ENCODE results near the gene RXYLT1.

Gene RXYLT1

DNA sequence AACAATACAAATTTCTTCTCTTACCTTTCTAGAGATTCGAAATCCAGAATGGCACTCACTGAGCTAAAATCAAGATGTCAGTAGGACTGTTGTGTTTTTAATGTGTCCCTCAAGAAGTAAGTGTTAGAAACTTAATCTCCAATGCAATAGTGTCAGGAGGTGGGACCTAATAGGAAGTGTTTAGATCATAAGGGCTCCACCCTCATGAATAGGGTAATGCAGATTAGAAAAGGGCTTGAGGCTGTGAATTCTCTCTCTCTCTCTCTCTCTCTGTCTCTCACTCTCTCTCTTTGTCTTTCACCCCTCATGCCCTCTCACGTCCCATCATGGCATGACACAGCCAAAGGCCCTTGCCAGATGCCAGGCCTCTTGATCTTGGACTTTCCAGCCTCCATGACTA, 49.2 kb downstream of the RXYLT1 start:
- no peaks in the 10 kb centered on the region for H4K20me1 ChIP-seq (ENCODE audit: insufficient read depth)
- H3K36me3 ChIP-seq (ENCODE audit: insufficient read depth) = no peaks in the 10 kb centered on the region
- no peak overlapping the region for H2AFZ ChIP-seq (ENCODE audit: low read depth)
- no peak overlapping the region for H3K4me2 ChIP-seq
- H3K4me3 ChIP-seq (IDR thresholded peaks at IDR 0.05; ENCODE audit: insufficient read depth, low read depth, low read length) = no peak overlapping the region
- H3K9ac ChIP-seq = no peak overlapping the region
- H3K79me2 ChIP-seq (ENCODE audit: insufficient read depth, low read depth) = no peaks in the 10 kb centered on the region
- no peak overlapping the region for H3K27ac ChIP-seq
- H3K27me3 ChIP-seq (ENCODE audit: insufficient read depth, low read depth) = no peaks in the 10 kb centered on the region
- TF ChIP-seq, protein P1, sequence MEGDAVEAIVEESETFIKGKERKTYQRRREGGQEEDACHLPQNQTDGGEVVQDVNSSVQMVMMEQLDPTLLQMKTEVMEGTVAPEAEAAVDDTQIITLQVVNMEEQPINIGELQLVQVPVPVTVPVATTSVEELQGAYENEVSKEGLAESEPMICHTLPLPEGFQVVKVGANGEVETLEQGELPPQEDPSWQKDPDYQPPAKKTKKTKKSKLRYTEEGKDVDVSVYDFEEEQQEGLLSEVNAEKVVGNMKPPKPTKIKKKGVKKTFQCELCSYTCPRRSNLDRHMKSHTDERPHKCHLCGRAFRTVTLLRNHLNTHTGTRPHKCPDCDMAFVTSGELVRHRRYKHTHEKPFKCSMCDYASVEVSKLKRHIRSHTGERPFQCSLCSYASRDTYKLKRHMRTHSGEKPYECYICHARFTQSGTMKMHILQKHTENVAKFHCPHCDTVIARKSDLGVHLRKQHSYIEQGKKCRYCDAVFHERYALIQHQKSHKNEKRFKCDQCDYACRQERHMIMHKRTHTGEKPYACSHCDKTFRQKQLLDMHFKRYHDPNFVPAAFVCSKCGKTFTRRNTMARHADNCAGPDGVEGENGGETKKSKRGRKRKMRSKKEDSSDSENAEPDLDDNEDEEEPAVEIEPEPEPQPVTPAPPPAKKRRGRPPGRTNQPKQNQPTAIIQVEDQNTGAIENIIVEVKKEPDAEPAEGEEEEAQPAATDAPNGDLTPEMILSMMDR (conservative IDR thresholded peaks at IDR 0.05; ENCODE audit: low read depth, low read length) = no peak
- peaks cover 7% of the 10 kb centered on the region for H3K4me1 ChIP-seq (ENCODE audit: low read depth, poor library complexity, severe bottlenecking)

DNA sequence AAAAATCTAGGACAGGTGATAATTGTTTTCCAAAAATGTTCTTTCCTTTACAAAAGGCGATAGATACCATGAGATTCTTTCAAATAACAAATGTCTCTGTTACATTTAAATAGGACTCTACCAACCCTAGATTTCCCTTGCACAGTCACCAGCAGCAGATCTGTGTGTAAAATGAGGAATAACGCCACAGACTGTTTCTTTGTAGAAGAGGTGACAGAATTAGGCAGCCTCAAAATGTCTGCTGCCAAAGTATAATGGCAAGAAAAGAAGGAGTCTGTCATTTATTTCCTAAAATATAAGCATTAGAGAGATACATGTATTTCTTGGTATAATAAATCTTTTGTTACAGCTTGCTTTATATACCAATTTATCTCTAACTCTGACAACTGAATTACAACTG, 56.3 kb downstream of the RXYLT1 start:
- H3K4me3 ChIP-seq (IDR thresholded peaks at IDR 0.05; ENCODE audit: insufficient read depth, low read depth, low read length) = no peak overlapping the region
- no peak overlapping the region for H3K27ac ChIP-seq
- H3K27me3 ChIP-seq (ENCODE audit: insufficient read depth, low read depth) = no peaks in the 10 kb centered on the region
- no peak overlapping the region for H3K4me2 ChIP-seq
- no peak overlapping the region for H2AFZ ChIP-seq (ENCODE audit: low read depth)
- H4K20me1 ChIP-seq (ENCODE audit: insufficient read depth) = no peaks in the 10 kb centered on the region
- H3K79me2 ChIP-seq (ENCODE audit: insufficient read depth, low read depth) = no peaks in the 10 kb centered on the region
- no peaks in the 10 kb centered on the region for H3K36me3 ChIP-seq (ENCODE audit: insufficient read depth)
- TF ChIP-seq, protein P1 (conservative IDR thresholded peaks at IDR 0.05; ENCODE audit: low read depth, low read length) = no peak
- H3K9ac ChIP-seq = no peak overlapping the region
- peaks cover 8% of the 10 kb centered on the region for H3K4me1 ChIP-seq (ENCODE audit: low read depth, poor library complexity, severe bottlenecking)

DNA sequence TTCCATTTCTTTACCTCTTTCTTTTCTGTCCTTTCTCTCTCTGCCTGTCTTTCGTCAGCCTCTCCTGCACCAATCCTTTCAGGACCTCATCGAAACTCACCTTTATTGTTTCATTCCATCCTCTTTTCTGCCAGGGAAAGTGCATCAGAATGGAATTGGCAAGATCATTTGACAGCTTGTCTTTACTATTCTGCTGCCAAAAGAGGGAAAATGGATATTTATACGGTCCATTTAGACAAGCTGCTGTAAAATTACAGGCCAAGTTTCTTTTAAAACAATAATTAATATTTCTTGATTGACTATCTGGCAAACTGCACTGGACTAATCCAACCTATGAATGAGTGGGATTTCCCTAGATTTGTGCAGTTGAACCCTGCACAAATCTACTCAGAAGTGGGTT, 57.2 kb downstream of the RXYLT1 start:
- Histone ChIP-seq H3K9ac (no peak overlapping the region), H3K4me1 (ENCODE audit: low read depth, poor library complexity, severe bottlenecking) (peaks cover 8% of the 10 kb centered on the region), H3K4me3 (IDR thresholded peaks at IDR 0.05; ENCODE audit: insufficient read depth, low read depth, low read length) (no peak overlapping the region), H4K20me1 (ENCODE audit: insufficient read depth) (no peaks in the 10 kb centered on the region), H3K36me3 (ENCODE audit: insufficient read depth) (no peaks in the 10 kb centered on the region), H2AFZ (ENCODE audit: low read depth) (no peak overlapping the region), H3K79me2 (ENCODE audit: insufficient read depth, low read depth) (no peaks in the 10 kb centered on the region), H3K27ac (no peak overlapping the region), H3K27me3 (ENCODE audit: insufficient read depth, low read depth) (no peaks in the 10 kb centered on the region), H3K4me2 (no peak overlapping the region)
- TF ChIP-seq, protein P1 (conservative IDR thresholded peaks at IDR 0.05; ENCODE audit: low read depth, low read length) = no peak

DNA sequence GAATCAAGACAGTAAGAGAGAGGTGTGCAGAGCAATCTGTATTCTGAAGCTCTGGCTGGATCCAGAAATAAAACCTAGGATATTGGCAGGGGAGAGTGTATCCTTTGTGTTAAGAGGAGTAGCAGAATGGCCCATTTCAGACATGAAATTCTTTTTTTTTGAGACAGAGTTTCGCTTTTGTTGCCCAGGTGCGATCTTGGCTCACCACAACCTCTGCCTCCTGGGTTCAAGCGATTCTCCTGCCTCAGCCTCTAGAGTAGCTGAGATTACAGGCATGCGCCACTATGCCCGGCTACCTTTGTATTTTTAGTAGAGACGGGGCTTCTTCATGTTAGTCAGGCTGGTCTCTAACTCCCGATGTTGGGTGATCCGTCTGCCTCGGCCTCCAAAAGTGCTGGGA, 58.7 kb downstream of the RXYLT1 start:
- TF ChIP-seq, protein P1 (conservative IDR thresholded peaks at IDR 0.05; ENCODE audit: low read depth, low read length) = no peak
- no peak overlapping the region for H2AFZ ChIP-seq (ENCODE audit: low read depth)
- H3K4me1 ChIP-seq (ENCODE audit: low read depth, poor library complexity, severe bottlenecking) = peaks cover 12% of the 10 kb centered on the region
- H3K79me2 ChIP-seq (ENCODE audit: insufficient read depth, low read depth) = no peaks in the 10 kb centered on the region
- H3K36me3 ChIP-seq (ENCODE audit: insufficient read depth) = no peaks in the 10 kb centered on the region
- H3K9ac ChIP-seq = no peak overlapping the region
- no peak overlapping the region for H3K4me2 ChIP-seq
- H4K20me1 ChIP-seq (ENCODE audit: insufficient read depth) = no peaks in the 10 kb centered on the region
- no peak overlapping the region for H3K4me3 ChIP-seq (IDR thresholded peaks at IDR 0.05; ENCODE audit: insufficient read depth, low read depth, low read length)
- no peaks in the 10 kb centered on the region for H3K27me3 ChIP-seq (ENCODE audit: insufficient read depth, low read depth)
- no peak overlapping the region for H3K27ac ChIP-seq

All from KMS-11 (cell line).